Ovary (tissue), 9 donors: ENCODE data around the gene TNFRSF18. TPM values are rescaled to one million over a fixed set of nuclear protein-coding genes. Genes with fewer than 3 reads are reported as not detected.

Experiments used
- DNase-seq, 5 donors: peaks; one replicate each; pipeline ENCODE4 v3.0.0-alpha.2; 2019 to 2020
- H3K27ac ChIP-seq, 2 donors: fragments of 200-600 bp; one replicate each; pipeline versions ENCODE4 v1.5.1 to v1.8.0; 2019 to 2022
- H3K27me3 ChIP-seq: fragments of 200-600 bp; one replicate; pipeline ENCODE4 v1.8.0; 2022
- H3K36me3 ChIP-seq: fragments of 200-600 bp; sonication (generic); one replicate; pipeline ENCODE4 v1.5.1; 2019
- H3K4me1 ChIP-seq: one replicate; pipeline ENCODE4 v1.8.1; 2013; ENCODE audit warnings: mild to moderate bottlenecking, moderate library complexity; ENCODE audit not compliant: insufficient read depth
- H3K4me3 ChIP-seq: fragments of 200-600 bp; sonication (generic); one replicate; pipeline ENCODE4 v1.5.1; 2017
- H3K9me3 ChIP-seq, 2 donors: fragments of 200-600 bp in 1 of 2; sonication (generic) in 1 of 2; one replicate each; pipeline versions ENCODE4 v1.5.1 to v1.8.1; 2013 to 2019; ENCODE audit warnings: mild to moderate bottlenecking in 1 of 2, moderate library complexity in 1 of 2
- EP300 ChIP-seq: sonication (generic); formaldehyde crosslinking; IDR thresholded peaks from one replicate; pipeline ENCODE4 v1.6.1; 2017; ENCODE audit warnings: antibody characterized with exemption
- POLR2A ChIP-seq: fragments of 450-650 bp; IDR thresholded peaks from one replicate; pipeline ENCODE4 v1.6.1; 2017; ENCODE audit warnings: antibody characterized with exemption, mild to moderate bottlenecking, moderate library complexity
- WGBS, 3 donors: extraction: QIAGEN DNeasy Blood & Tissue Kit in 1 of 3; methylation state at CpG; one replicate each; pipeline versions ENCODE4 v1.1.5 to v1.1.7; 2013 to 2017; 5-methylcytosine and 5-hydroxymethylcytosine counted together
- intact Hi-C, 4 donors: fragments of 100-400 bp; cut with DNase I; formaldehyde crosslinking; loops; one replicate each; pipeline versions ENCODE4 v1.11.0 to v1.15.1; 2022 to 2023
- polyA plus RNA-seq, 2 donors: library from polyadenylated mRNA; stranded (reverse); fragments of 200-250 nt in 1 of 2; fragments of 350-450 nt in 1 of 2; fragmentation: Illumina TruSeq in 1 of 2; extraction: RNeasy Lipid Tissue Mini Kit (QIAGEN cat#74804) in 1 of 2; gene quantifications; one replicate each; pipeline ENCODE4 v1.2.3, GENCODE V29; 2013 to 2014
- total RNA-seq, 7 donors: library from RNA; depleted of rRNA in 2 of 7; stranded (reverse); fragments of >200 nt in 2 of 7; fragmentation: NEBNext Ultra II Directional in 3 of 7; extraction: Animal tissue kit (Norgen Biotek cat#: 25700) in 3 of 7; gene quantifications; one replicate each; pipeline versions ENCODE4 v1.1.0 to v1.2.4, GENCODE V29; 2016 to 2023
- TF ChIP-seq, protein P1 (sequence below), 3 donors: fragments of 450-650 bp in 2 of 3; fragments of 200-600 bp in 1 of 3; IDR thresholded peaks; one replicate each; pipeline versions ENCODE4 v1.5.1 to v1.8.0; 2016 to 2022; ENCODE audit warnings: antibody characterized with exemption in 3 of 3, mild to moderate bottlenecking in 1 of 3
- donor health status: DM: no; HTN: no; CAD: no; lungs with moderate emphysema.
- donor health status: DM: no; HTN: no; CAD: no.
- donor health status: Bipolar disorder and iron deficiency.
- donor health status: DM: yes; HTN: yes; CAD: no.
- donor health status: DM: no; HTN: no; CAD: no.
- donor health status: DM: yes; HTN: yes; CAD: no.

TNFRSF18 gene
- total and polyA plus RNA-seq, 9 donors: 0.10 to 1.4 (median 0.32) TPM; not detected in 5

DNA sequence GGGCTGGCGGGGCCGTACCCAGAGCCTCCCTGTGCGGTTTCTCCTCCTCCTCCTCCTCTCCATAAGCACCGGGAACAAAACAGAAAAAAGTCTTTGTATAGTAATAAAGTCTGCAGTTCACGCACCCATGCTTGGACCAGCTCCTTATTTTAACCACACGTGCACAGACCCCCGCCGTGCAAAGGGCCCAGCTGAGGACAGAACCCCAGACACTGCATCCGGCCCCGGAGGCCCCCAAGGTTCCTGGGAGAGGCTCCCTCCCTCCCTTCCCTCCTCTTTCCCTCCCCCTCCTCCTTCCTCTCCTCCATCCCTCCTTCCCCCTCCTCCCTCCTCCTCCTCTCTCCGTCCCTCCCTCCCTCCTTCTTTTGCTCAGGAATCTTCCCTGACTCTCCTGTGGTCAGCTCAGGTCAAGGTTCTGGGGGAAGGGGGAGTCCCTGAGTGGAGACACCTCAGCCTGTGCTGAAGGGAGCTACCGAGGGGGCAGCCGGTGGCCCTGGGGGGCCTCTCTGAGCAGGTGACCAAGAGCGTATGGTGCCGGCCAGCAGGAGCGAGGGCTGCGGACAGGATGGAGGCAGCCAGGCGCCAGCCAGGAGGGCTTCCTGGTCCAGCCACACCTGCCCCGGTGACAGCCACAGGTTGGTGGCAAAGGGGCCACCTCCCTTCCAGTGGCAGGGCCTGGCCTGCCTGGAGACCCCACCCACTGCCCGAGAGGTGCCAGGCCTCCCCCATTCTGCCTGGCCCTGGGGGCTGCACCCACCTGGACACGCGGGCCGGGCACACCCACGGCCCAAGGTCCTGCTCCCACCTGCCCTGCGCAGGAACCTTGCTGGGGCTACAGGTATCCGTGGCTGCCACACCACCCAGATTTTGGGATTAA, 35.9 kb downstream of the TNFRSF18 start:
- Histone ChIP-seq H3K9me3 (no peaks in the 10 kb centered on the region), H3K27me3 (no peaks in the 10 kb centered on the region), H3K36me3 (no peaks in the 10 kb centered on the region), H3K27ac (no peak overlapping the region), H3K4me3 (no peak overlapping the region), H3K4me1 (no peaks in the 10 kb centered on the region)
- intact Hi-C loops: no loop called here
- WGBS, 3 donors: 17 to 30% (median 18%) methylated on average over 26 of the region's 26 CpGs
- TF ChIP-seq EP300 (no peak), POLR2A (no peak)
- TF ChIP-seq, protein P1, sequence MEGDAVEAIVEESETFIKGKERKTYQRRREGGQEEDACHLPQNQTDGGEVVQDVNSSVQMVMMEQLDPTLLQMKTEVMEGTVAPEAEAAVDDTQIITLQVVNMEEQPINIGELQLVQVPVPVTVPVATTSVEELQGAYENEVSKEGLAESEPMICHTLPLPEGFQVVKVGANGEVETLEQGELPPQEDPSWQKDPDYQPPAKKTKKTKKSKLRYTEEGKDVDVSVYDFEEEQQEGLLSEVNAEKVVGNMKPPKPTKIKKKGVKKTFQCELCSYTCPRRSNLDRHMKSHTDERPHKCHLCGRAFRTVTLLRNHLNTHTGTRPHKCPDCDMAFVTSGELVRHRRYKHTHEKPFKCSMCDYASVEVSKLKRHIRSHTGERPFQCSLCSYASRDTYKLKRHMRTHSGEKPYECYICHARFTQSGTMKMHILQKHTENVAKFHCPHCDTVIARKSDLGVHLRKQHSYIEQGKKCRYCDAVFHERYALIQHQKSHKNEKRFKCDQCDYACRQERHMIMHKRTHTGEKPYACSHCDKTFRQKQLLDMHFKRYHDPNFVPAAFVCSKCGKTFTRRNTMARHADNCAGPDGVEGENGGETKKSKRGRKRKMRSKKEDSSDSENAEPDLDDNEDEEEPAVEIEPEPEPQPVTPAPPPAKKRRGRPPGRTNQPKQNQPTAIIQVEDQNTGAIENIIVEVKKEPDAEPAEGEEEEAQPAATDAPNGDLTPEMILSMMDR (IDR thresholded peaks at IDR 0.05): no peak
- DNase-seq: peak in 1 of 5 donors; percentile 6

DNA sequence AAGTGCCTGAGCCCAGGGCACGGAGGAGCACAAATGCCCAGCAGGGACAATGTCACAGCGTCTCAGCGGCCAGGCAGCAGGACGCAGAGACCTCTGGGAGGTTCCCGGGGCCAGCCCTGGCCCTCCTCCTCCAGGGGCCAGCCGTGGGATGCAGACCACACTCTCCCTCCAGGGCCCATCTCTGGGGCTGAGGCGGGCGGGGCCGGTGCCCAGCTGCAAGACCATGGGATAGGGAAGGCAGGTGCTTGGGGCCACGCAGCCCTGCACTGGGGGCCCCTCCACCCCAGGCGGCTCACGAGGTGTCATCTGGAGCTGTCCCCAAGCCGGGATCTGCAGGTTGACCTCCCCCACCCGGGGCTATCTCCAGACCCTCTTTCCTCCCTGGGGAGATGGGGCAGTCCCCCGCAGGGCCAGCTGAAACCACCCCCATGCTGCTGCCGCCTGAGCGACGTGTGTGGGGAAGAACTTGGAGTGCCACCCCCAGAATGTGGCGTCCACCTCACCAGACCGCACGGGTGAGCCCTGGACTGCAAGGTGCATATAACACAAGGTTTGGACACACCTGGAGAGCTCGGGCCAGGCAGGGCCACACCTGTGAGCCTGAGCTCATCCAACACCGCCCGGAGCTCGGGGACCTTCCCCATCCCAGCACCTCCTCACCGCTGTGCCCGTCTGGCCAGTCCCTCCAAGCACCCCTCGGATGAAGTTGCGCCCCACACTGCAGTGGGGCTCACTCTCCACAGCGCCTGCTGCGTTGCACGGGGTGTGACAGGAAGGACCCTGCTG, 36.8 kb downstream of the TNFRSF18 start:
- WGBS, 3 donors: 37 to 56% (median 38%) methylated on average over 20 to 32 of the region's 32 CpGs
- H3K4me3 ChIP-seq: no peak overlapping the region
- H3K36me3 ChIP-seq: no peaks in the 10 kb centered on the region
- H3K9me3 ChIP-seq: no peaks in the 10 kb centered on the region
- H3K27ac ChIP-seq: no peak overlapping the region
- no peaks in the 10 kb centered on the region for H3K4me1 ChIP-seq
- intact Hi-C loops: no loop called here
- DNase-seq: peak in 1 of 5 donors; percentile 9
- no peaks in the 10 kb centered on the region for H3K27me3 ChIP-seq
- TF ChIP-seq POLR2A: no peak
- TF ChIP-seq, protein P1 (IDR thresholded peaks at IDR 0.05): no peak
- TF ChIP-seq EP300: no peak

DNA sequence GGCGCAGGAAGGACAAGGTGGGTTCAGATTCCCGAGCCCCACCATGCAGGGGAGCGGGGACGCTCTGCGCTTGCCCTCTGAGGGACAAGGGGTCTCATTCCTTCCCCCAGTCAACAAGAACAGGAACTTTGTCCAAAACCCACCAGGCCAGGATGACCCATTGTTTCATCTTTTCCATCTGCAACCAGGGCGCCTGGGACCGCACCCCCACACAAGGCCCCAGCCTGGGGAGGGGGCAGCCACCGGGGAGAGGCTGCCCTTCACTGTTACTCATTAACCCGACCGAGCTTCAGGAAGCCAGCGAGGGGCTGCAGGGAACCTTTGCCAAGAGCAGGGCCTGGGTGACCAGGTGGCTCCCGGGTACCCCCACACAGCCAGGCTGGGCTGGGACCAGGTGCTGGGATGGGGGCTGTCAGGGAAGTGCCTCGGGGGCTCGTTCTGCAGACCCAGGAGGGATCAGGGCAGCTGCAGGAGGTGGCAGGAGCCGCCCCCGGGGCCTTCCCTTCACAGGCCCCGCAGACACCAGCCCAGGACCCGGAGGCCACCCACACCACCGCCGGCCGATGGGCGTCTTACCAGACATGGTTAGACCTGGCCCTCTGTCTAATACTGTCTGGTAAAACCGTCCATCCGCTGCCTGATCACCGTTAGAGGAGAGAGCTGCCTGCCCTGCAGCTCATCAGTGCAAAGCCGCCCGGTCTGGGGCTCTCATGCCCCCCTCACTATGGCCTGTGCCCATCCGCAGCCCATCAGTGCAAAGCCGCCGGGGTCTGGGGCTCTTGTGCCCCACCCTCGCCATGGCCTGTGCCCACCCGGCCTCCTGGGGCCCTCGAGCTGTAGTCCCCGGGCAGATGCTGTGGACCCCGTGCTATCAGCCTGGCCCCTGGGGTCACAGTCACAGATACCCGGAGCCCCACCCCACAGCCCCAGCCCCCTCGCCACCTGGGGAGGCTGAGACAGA, 37.7 kb downstream of the TNFRSF18 start:
- Histone ChIP-seq H3K36me3 (no peaks in the 10 kb centered on the region), H3K4me1 (no peaks in the 10 kb centered on the region), H3K27ac (no peak overlapping the region), H3K9me3 (no peaks in the 10 kb centered on the region), H3K27me3 (no peaks in the 10 kb centered on the region), H3K4me3 (no peak overlapping the region)
- 50 to 66% (median 54%) methylated on average over 28 to 37 of the region's 37 CpGs for WGBS, 3 donors
- DNase-seq: peak in 1 of 5 donors; percentile 10
- TF ChIP-seq, protein P1 (IDR thresholded peaks at IDR 0.05): no peak
- TF ChIP-seq POLR2A: no peak
- no peak for TF ChIP-seq EP300
- intact Hi-C loops: no loop called here
